Loucy (cell line): ENCODE results near the gene GRID2.

Experiments
- H2AFZ ChIP-seq: fragments of 200-600 bp; sonication (generic); 2 replicates; pipeline ENCODE4 v1.6.0; 2016; ENCODE audit warnings: antibody characterized with exemption, mild to moderate bottlenecking, low read length, moderate library complexity
- H3F3A ChIP-seq: fragments of 200-600 bp; 2 replicates; pipeline ENCODE4 v1.6.0; 2016; ENCODE audit warnings: antibody characterized with exemption, low read depth, mild to moderate bottlenecking
- H3K27me3 ChIP-seq: fragments of 200-600 bp; sonication (generic); 2 replicates; pipeline ENCODE4 v1.6.1; 2014; ENCODE audit warnings: low read length, mild to moderate bottlenecking; ENCODE audit not compliant: insufficient read depth, poor library complexity, severe bottlenecking
- H3K36me3 ChIP-seq: fragments of 200-600 bp; sonication (generic); 2 replicates; pipeline ENCODE4 v1.6.1; 2016; ENCODE audit warnings: low read length; ENCODE audit not compliant: insufficient read depth
- H3K4me1 ChIP-seq: fragments of 200-600 bp; sonication (generic); 2 replicates; pipeline ENCODE4 v1.5.1; 2014; ENCODE audit warnings: low read length, mild to moderate bottlenecking; ENCODE audit not compliant: insufficient read depth, poor library complexity, severe bottlenecking
- H3K4me2 ChIP-seq: fragments of 200-600 bp; sonication (generic); 2 replicates; pipeline ENCODE4 v1.6.0; 2014; ENCODE audit warnings: antibody characterized with exemption, low read length, low read depth, mild to moderate bottlenecking; ENCODE audit not compliant: poor library complexity, severe bottlenecking
- H3K4me3 ChIP-seq: fragments of 200-600 bp; sonication (generic); 2 replicates; pipeline ENCODE4 v1.5.1; 2014; ENCODE audit warnings: low read length, mild to moderate bottlenecking, mixed read lengths; ENCODE audit not compliant: poor library complexity, severe bottlenecking
- H3K79me2 ChIP-seq: fragments of 200-600 bp; sonication (generic); 2 replicates; pipeline ENCODE4 v1.6.1; 2014; ENCODE audit warnings: low read length; ENCODE audit not compliant: insufficient read depth
- H3K9ac ChIP-seq: fragments of 200-600 bp; sonication (generic); 2 replicates; pipeline ENCODE4 v1.6.0; 2014; ENCODE audit warnings: mild to moderate bottlenecking, low read depth, low read length, moderate library complexity; ENCODE audit not compliant: poor library complexity, severe bottlenecking
- H3K9me2 ChIP-seq: fragments of 200-600 bp; sonication (generic); replicated peaks from 2 replicates; pipeline ENCODE4 v1.6.1; 2016; ENCODE audit warnings: low read depth, low read length, mixed read lengths
- H3K9me3 ChIP-seq: fragments of 200-600 bp; sonication (generic); 2 replicates; pipeline ENCODE4 v1.6.1; 2014; ENCODE audit warnings: mild to moderate bottlenecking, antibody characterized with exemption, low read length, low read depth; ENCODE audit not compliant: insufficient read depth
- H4K20me1 ChIP-seq: fragments of 200-600 bp; sonication (generic); 2 replicates; pipeline ENCODE4 v1.6.0; 2014; ENCODE audit warnings: antibody characterized with exemption, low read length, mild to moderate bottlenecking; ENCODE audit not compliant: insufficient read depth, poor library complexity, severe bottlenecking
- CTCF ChIP-seq: fragments of 200-600 bp; sonication (generic); conservative IDR thresholded peaks from 2 replicates; pipeline ENCODE4 v1.5.1; 2014; ENCODE audit warnings: mild to moderate bottlenecking, antibody characterized with exemption, low read length
- EZH2phosphoT487 ChIP-seq: fragments of 200-600 bp; IDR thresholded peaks from 2 replicates; pipeline ENCODE4 v1.6.1; 2018; ENCODE audit warnings: antibody characterized with exemption, mild to moderate bottlenecking, moderate library complexity, borderline replicate concordance

GRID2 gene

GRCh38 chr4:93814722-93815121 lies 1511.0 kb downstream of the GRID2 start:
- peak overlapping the region; percentile 27 for H3K4me3 ChIP-seq
- no peak overlapping the region for H3K9ac ChIP-seq
- H3K36me3 ChIP-seq, result no peaks in the 10 kb centered on the region
- TF ChIP-seq CTCF (no peak), EZH2phosphoT487 (no peak)
- no peaks in the 10 kb centered on the region for H3K79me2 ChIP-seq
- H3F3A ChIP-seq, result no peaks in the 10 kb centered on the region
- no peaks in the 10 kb centered on the region for H3K4me1 ChIP-seq
- H3K27me3 ChIP-seq, result no peaks in the 10 kb centered on the region
- H3K4me2 ChIP-seq, result no peak overlapping the region
- H4K20me1 ChIP-seq, result no peaks in the 10 kb centered on the region
- peak overlapping the region; percentile 21; the same call in 1 of the 2 replicates for H2AFZ ChIP-seq
- H3K9me2 ChIP-seq, result no peaks in the 10 kb centered on the region
- no peaks in the 10 kb centered on the region for H3K9me3 ChIP-seq
